Measurements from ENCODE around the gene KRTAP13-2.
A peak's percentile ranks its signal among the peaks of the same experiment; 100 is the strongest.

KRTAP13-2 gene, protein sequence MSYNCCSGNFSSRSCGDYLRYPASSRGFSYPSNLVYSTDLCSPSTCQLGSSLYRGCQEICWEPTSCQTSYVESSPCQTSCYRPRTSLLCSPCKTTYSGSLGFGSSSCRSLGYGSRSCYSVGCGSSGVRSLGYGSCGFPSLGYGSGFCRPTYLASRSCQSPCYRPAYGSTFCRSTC
- 0 to 0.55 (median 0) reads per million in 17 experiments for total RNA-seq

DNA sequence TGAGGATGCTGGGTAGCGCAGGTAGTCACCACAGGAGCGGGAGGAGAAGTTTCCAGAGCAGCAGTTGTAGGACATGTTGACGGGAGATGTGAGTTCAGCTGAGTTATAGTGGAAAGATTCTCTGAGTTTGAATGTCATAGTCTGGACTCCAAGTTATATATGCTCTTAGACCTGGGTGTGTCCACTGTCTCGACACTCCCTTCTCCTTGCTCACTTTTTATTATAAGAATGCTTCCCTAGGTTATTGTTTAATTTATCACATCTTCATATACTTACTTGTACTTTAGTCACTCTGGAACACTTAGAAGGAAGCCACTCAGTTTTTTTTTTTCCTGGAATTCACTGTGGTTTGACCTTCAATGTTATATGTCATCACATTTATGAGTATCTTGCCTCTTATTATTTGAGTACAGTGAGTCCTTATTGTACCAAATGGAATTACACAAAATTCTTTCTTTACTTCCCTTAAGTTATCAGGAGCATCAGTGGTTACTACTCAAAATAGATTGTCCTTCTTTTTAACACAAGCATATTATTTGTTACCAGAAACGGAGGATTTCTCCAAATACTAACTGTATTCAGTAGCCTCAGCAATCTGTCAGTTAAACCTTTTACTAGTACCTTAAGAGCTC lies at the start of gene KRTAP13-2:
Gene KRTAP13-2 (minus strand): TSS at position 133 of the 632 bp plus-strand sequence. CDS start 58 bp downstream, at position 75.
- no peak for DNase-seq

DNA sequence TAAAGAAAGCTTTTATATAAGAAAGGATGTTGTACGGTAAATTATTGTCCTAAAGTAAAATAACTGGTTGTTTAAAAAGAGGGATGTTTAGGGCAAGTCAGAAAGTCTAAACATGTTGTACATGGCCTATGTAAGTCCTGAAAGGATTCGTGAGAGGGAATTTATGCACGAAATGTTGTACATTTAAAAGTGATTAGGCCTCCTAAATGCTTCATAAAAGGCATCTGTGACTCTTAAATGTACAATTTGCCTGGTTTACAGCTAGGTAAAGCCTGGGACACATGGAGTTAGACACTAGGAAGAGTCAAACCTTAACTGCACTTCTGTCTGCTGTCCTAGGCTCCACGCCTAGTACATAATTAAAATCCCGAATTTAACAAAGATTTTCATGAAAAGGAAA lies 43.9 kb upstream of the KRTAP13-2 start:
- no peak for DNase-seq

DNA sequence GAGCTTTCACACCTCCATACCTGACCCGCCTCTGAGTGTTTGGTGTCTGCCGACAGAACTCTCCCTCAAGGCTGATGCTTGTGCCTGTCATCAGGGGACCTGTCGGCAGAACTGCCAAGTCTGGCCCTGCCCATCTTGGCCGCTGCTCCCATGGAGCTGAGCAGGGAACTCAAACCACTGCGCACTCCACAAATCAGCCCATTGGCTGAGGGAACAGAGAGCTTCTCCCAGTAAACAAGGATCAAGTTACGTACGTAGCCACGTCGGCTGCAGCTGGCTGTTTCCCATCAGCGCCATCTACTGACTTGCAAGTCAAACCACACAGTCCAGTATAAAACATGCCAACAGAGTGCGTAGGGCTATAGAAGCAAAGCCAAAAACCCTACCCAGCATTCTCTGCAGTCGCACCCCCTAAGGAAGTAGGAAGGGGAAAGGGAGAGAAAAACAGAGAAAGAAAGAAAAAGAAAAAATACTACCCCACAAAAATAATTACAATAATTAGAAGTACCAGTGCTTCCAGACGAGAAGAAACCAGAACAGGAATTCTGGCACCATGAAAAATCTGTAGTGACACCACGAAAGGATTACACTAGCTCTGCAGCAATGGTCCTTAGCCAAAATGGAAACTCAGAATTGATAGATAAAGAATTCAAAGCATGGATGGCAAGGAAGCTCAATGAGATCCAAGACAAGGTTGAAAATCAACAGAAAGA lies 36.9 kb upstream of the KRTAP13-2 start:
- DNase-seq: peak; percentile 1 to 42 (median 21)

DNA sequence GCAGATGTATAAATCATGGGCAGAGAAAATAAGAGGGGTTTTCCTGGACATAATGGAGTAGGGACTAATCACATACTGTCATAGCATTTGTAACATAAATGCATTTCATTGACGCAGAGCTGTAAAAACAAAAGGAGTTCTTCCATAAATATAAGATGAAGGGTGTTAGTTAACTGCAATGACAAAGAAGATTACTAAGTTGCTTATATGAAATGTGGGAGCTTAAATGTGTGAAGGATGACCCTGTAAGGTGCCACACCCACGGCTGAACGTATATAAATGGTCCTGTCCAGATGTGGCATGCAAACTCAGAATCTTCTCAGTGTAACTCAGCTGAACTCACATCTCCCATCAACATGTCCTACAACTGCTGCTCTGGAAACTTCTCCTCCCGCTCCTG lies 23.7 kb upstream of the KRTAP13-2 start, which contains the start of gene KRTAP13-1:
Gene KRTAP13-1 (plus strand): TSS at position 301 of the 400 bp plus-strand sequence. CDS start 56 bp downstream, at position 357.
- DNase-seq: no peak

DNA sequence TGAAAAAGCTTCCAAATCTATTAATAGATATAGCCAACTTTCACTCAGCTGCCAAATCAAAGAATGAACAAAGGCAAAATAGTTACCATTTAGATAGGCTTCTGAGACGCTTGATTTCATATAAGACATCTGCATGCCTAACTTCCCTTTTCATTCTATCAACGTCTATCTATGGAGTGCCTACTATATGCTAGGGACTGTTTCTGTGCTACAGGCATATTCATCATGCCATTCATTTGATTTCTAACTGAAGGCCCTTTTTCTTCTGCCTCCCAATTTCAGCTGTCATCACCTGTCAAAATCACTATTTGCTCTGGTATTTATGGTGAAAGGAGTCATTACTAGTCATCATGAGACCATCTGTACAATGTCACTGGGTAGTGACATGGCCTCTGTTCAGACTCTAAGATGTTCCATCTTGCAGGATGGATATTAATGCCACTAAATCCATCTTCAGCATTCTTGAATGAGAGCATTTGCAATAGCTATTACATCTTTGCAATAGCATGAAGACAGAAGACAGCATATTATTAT lies 19.5 kb upstream of the KRTAP13-2 start:
- no peak for DNase-seq

DNA sequence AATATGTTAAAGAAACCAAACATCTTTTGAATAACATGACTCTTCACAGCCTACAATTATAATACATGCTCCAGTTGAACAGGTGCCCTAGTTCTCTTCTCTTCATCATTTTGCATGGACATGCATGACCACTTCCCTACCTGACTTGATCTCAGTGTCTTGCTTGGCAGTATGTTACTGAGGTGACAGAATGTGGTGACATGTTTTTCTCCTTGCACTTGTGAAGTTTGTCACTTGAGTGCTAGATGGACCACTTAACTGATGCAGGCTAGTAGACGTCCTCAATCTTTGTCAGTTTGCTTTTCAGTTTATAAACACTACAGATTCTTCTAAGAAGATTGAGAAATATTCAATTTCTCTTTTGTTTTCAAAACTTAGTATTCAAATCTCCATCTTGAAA lies 10.1 kb upstream of the KRTAP13-2 start:
- no peak for DNase-seq

DNA sequence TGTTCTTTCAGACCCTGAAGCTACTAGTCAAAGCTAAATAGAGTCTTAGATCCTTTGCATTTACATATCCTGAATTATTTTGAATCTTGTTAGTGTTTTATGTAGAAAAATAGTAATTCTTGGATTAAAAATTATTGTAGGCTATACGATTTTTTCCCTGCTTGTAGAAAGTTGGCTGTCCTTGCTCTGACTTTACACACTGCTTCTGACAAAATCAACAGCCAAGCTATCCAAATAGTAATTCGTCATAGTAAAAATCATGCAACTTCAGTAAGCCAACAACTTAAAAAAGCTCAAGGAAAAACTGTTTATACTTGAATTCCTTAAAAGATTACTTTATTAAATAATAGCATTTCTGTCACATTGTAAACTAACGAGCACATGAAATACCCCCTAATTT lies 16.2 kb downstream of the KRTAP13-2 start:
- no peak for DNase-seq

DNA sequence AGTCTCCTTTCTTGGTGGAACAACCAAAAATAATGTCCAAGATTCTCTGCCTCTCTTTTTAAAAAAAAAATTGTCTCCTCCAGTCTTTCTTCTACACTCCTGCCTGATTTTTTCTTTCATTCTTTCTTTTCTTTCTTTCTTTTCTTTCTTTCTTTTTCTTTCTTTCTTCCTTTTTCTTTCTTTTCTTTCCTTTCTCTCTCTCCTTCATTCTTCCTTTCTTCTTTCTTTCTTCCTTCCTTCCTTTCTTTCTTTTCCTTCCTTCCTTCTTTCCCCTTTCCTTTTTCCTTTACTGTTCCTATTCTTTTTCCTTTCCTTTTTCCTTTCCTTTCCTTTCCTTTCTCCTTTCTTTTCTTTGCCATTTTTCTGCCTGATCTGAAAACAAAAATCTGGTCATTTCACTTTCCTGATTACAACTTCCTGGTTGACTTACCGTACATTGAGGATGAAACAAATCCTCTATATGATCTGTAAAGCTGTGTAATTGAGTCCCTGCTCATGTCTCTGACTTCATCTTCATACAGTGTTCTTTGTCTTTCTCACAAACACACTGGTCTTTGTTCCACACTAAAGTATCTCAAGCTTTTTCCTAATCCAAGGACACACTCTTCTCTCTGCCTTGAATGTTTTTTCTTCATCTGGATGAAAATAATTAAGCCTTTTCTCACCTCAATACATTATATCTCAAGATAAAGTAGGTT lies 17.6 kb downstream of the KRTAP13-2 start:
- DNase-seq: no peak

DNA sequence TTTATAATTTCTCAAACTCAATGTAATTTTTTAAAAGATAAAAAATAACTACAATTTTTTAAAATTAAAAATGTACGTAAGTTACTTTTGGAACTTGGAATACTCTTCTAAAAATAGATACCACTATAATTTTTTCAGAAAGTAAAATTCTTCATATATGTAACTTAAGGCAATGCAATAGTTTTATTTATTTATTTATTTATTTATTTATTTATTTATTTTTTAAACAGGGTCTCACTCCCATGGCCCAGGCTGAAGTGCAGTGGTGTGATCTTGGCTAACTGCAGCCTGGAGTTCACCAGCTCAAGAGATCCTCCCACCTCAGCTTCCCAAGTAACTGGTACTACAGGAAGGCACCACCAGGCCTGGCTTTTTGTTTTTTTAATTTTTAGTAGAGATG lies 20.5 kb downstream of the KRTAP13-2 start:
- DNase-seq: no peak

DNA sequence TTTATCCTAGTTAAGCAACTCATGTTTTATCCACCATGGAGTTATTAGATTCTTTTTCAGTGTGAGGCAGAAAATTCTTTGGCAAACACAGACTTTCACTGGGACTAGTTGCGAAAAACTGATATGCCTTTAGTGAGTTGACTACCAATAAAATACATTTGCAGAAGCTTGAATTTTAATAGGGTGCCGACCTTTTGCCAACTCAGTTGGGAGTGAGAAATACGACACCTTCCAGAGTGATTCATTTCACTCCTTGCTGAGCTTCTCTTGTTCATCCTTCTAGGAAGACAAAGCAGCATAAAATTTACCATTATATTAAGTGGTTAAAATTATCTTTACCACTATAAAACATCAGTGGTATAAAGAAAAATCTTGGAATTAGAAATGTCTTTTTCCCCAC lies 22.5 kb downstream of the KRTAP13-2 start:
- no peak for DNase-seq

DNA sequence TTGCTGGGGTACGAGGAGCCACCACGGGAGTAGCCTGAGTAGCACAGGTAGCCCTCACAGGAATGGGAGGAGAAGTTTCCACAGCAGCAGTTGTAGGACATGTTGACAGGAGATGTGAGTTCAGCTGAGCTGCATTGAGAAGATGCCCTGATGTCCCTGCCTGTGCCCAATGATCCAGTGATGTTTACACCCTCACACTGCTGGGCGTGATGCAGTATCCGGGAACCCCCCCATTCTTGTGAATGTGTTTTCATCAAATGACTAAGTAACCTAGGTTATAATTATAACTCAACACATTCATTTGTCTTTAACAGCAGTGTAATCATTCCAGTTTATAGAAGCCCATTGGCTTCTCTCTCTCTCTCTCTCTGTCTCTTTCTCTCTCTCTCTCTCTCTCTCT lies 23.6 kb downstream of the KRTAP13-2 start, which contains the start of gene KRTAP23-1:
Gene KRTAP23-1 (minus strand): TSS at position 101 of the 400 bp plus-strand sequence. CDS start 0 bp downstream, at position 101.
- no peak for DNase-seq

DNA sequence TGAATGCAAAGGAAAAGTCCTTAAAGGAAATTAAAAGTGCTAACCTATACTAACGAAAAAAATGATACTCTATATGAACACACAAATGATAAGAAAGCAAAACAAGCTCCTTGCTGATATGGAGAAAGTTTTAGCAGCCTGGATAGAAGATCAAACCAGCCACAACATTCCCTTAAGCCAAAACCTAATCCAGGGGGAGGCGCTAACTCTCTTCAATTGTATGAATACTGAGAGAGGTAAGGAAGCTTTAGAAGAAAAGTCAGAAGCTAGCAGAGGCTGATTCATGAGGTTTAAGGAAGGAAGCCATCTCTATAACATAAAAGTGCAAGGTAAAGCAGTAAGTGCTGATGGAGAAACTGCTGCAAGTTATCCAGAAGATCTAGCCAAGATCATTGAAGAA lies 27.1 kb downstream of the KRTAP13-2 start:
- DNase-seq: no peak

DNA sequence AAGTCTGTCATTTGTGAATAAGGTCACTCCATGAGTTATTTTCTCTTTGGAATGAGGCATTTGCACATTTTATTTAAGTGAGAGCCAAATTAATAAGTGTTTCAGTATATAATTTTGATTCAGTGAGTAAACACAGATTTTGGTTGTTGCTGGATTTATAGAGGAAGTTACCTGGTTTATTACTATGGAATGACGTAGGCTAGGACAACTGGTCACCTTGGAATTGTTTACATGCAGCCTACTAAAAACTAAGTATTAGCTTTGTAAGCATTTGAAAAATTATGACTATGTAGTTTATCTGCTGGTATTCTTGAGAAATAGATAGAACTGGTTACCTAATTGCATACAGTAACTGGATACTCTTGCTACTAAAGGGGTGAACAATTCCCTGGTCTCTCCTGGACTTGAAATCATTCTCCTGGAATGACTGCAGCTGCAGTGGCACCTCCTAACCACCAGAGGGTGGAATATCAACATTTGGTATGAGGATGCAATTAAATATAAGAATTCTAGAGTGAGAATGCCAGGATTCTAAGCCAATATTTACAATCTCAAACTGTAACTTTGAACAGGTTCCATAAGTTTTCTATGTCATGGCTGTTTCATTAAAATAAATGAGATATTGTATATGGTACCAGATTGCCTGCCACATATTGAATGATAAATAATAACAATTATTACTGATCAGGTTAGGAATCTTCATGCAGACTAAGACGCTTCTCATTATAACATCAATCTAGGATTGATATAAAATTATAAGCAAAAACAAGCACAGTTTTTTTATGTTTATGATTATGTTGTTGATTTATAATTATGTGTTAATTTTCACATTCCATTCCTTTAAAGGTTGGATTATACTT lies 31.1 kb downstream of the KRTAP13-2 start:
- peak; percentile 41 to 62 (median 50) for DNase-seq

DNA sequence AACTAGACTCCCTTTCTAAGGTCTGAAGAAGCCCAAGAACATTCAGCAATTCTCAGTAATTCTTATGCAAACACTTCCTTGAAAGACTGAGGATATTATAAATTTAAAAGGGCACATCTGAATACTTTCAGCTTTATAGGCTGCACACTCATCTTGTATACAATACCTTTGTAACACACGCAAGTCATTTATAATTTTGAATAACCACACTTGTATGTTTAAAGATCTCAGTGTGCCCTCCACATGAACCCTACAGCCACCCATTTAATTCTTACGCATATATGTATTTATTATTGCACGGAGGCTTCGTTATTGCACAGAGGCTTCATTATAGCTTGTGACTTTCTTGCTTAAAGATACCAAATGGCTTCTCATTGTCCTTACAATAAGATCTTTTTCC lies 33.4 kb downstream of the KRTAP13-2 start:
- DNase-seq: no peak

DNA sequence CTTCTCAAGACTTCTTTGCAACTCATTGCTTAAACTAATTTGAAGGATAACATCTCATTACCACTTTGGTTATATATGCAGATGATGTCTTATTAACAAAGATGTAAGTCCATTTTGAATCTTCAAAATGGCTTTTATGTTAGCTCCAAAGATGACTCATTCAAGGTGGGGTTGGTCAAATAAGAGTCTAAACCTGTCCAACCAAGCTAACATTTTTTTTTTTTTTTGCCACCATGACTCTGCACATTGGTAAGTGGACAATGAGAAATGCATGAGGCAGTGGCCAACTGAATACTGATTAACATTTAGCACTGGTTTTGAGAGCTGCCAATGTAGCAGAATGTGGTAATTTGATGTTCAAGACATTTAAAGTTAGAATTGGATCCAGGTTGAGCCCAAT lies 34.3 kb downstream of the KRTAP13-2 start:
- no peak for DNase-seq

DNA sequence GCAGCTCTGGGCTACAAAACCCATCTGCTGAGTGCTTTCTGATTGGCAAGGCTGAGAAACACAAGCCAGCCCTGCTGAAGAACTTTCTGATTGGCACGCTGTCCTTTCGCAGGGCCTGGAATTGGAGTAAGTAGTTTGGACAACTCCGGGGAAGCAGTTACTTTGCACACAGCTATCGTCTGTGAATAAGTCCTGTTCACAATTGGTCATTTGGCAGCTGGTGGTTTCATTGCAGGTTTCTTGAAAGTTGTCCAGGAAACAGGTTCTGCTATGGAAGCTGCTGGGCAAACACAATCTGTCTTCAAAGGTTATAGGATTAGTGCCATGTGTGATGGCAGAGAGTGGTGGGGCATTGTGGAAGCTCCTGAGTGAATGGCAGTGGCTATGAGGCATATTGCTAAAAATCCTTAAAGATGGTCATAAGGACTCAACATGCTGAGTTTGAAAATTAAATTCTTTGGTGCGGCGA lies 34.8 kb downstream of the KRTAP13-2 start, which contains the start of gene KRTAP27-1:
Gene KRTAP27-1 (minus strand): TSS at position 419 of the 469 bp plus-strand sequence. CDS start 26 bp downstream, at position 393.
- no peak for DNase-seq

DNA sequence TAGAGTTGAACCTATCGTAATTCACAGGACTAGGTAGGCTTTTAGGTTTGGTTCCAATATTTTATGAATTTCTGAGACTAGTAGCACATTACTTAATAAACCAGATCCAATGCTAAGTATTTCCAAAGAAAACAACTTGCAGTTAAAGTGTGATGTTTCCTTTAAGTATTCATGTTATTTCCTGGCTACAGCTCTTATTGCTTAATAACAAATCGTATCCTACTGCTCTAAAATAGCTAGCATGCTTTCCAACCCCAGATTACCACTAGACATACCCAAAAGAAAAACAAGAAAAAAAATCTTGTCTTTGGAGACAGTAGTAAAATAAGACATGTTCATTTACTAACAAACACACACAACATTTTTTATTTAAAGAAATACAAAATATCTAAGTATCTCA lies 35.5 kb downstream of the KRTAP13-2 start:
- DNase-seq: no peak

DNA sequence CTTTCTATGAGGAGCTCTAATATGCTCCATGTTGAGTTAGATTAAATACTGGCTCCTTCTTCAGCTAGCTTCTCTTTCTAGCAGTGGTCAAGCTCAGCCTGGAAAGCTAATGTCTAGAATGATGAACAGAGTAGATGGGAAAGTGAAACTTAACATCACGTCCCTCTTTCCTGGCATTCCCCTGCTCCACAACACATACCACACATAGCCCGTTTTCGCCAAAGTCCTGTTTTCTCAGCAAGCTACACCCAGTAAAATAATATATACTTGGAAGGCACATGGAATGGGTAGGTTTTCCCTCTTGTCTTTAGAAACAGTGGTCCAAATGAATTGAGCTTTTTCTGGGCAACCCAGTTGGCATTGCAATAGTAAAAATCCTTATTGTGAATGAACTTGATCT lies 38.3 kb downstream of the KRTAP13-2 start:
- no peak for DNase-seq

DNA sequence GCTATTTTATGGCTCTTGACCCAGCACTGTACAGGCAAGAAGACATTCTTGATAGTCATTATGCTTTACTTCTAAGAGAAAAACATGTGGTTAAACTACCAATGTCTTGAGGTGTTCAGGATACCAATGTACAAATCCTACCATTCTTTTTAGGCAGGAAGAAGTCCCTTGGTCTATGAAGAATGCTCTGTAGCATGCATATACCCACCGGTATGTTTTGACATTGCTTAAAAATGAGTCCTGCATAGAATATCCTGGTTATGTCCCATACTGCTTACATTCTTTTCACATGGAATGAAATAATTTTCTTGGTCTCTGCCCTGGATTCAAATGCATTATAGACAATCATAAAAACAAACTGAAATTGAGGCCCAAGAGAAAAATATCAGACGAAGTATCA lies 39.4 kb downstream of the KRTAP13-2 start:
- no peak for DNase-seq

DNA sequence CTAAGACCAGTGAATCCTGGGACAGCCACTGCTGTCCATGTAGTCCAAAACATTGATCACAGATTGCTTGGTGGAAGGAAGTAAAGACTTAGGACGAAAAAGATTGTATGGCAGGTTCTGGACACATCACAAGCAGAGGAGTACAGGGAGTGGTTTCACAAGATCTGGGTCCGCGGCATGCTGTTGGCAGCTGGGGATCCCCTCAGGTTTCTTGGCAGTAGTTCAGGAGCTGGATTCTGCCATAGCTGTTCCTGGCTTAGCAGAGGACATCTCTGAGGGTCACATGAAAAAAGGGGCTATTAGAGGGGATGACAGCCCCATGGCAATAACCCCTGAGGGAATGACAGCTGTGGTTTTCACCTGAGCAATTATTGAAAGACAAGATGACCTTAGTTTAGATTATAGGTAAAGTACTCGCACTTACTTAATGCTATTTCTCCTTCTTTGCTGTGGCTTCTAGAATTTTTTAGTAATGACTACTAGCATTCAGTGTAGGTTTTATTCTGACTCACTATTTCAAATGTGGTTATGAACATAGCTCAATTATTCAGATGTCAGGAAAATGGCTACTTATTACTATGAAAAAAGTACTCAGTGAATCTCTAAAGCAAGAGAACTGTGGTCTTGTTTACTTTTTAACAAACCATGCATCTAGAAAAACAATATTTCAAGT lies 42.7 kb downstream of the KRTAP13-2 start:
- DNase-seq: no peak

DNA sequence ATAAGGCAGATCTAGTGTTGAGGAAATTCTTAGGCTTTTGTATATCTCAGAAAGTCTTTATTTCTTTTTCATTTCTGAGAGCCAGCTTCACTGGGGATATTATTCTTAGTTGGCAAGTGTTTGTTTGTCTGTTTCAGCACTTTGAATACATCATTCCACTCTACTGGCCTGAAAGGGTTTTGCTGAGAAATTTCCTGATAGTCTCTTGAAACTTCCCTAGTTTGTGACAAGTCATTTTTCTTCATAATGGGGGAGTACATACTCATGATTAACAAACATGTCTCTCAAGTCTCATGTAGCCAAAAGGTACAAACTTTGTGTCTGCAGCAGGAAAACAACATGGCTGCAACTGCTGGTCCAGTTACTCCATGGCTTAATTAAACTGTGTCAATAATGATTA lies 45.7 kb downstream of the KRTAP13-2 start:
- no peak for DNase-seq
